ENCODE measurements around the gene OGDHL. TPM values are rescaled to one million over a fixed set of nuclear protein-coding genes. Genes with fewer than 3 reads are reported as not detected.

Gene OGDHL
- polyA plus RNA-seq, 1 donor from 2014 or later = 40.7 TPM

DNA sequence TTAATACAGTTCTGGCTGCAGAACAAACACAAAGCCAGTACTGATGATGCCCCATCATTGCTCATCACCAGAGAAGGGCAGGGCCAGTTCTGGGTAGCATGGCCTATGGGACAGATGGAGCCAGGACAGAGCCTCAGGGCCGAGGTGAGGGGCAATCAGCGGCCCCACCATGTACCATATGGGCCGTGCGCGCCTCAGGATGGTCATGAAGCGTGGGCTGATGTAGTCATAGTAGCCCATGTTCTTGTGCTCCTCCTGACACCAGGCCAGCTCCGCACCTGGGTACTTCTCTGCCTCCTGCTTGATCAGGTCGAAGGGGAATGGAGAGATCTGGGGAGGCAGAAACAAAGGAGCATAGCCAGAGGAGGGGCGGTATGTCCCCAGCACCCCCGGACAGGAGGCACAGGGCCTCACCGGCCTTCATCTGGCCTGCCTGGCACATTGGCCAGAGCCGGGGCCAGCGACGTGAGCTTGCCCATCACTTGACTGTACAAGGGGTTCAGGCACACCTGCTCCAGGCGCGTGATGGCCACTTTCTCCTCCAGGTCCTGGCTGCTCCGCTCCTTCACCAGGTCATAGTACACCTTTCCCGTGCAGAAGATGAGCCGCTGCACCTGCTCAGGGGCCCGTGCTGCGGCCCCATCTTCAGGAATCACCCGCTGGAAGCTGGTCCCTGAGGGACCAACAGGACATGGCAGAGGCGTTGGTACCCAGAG lies 26.1 kb downstream of the OGDHL start:
- Histone ChIP-seq H3K79me2 (replicated peaks; ENCODE audit: insufficient read depth, low read length) (no peaks in the 10 kb centered on the region), H3K9ac (ENCODE audit: low read length) (no peak overlapping the region), H4K20me1 (ENCODE audit: insufficient read depth) (no peaks in the 10 kb centered on the region), H3K4me2 (ENCODE audit: low read length) (no peak overlapping the region), H2AFZ (ENCODE audit: low read depth, low read length) (no peak overlapping the region), H3K4me3 (ENCODE audit: low read length) (no peak overlapping the region), H3K9me3 (ENCODE audit: low read length) (no peaks in the 10 kb centered on the region), H3F3A (ENCODE audit: insufficient read depth, low read length, poor library complexity, severe bottlenecking) (no peaks in the 10 kb centered on the region), H3K36me3 (ENCODE audit: insufficient read depth, low read length) (no peaks in the 10 kb centered on the region), H3K27me3 (ENCODE audit: insufficient read depth, low read depth, low read length) (no peaks in the 10 kb centered on the region), H3K9me2 (ENCODE audit: insufficient read depth, low read length) (no peaks in the 10 kb centered on the region), H3K27ac (ENCODE audit: low read length) (no peak overlapping the region)
- TF ChIP-seq SMC3 (conservative IDR thresholded peaks at IDR 0.05; ENCODE audit: poor library complexity) (no peak), MXI1 (conservative IDR thresholded peaks at IDR 0.05; ENCODE audit: poor library complexity, severe bottlenecking) (no peak), EP300 (conservative IDR thresholded peaks at IDR 0.05; ENCODE audit: poor library complexity, severe bottlenecking) (no peak)
- TF ChIP-seq, protein P1, sequence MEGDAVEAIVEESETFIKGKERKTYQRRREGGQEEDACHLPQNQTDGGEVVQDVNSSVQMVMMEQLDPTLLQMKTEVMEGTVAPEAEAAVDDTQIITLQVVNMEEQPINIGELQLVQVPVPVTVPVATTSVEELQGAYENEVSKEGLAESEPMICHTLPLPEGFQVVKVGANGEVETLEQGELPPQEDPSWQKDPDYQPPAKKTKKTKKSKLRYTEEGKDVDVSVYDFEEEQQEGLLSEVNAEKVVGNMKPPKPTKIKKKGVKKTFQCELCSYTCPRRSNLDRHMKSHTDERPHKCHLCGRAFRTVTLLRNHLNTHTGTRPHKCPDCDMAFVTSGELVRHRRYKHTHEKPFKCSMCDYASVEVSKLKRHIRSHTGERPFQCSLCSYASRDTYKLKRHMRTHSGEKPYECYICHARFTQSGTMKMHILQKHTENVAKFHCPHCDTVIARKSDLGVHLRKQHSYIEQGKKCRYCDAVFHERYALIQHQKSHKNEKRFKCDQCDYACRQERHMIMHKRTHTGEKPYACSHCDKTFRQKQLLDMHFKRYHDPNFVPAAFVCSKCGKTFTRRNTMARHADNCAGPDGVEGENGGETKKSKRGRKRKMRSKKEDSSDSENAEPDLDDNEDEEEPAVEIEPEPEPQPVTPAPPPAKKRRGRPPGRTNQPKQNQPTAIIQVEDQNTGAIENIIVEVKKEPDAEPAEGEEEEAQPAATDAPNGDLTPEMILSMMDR (IDR thresholded peaks at IDR 0.05; ENCODE audit: poor library complexity, severe bottlenecking) = no peak

GRCh38 chr10:49735161-49735560 lies 27.0 kb downstream of the OGDHL start:
- Histone ChIP-seq H3K27me3 (ENCODE audit: insufficient read depth, low read depth, low read length) (no peaks in the 10 kb centered on the region), H2AFZ (ENCODE audit: low read depth, low read length) (no peak overlapping the region), H4K20me1 (ENCODE audit: insufficient read depth) (no peaks in the 10 kb centered on the region), H3K36me3 (ENCODE audit: insufficient read depth, low read length) (no peaks in the 10 kb centered on the region), H3K79me2 (replicated peaks; ENCODE audit: insufficient read depth, low read length) (no peaks in the 10 kb centered on the region), H3K27ac (ENCODE audit: low read length) (no peak overlapping the region), H3K9ac (ENCODE audit: low read length) (no peak overlapping the region), H3K9me3 (ENCODE audit: low read length) (no peaks in the 10 kb centered on the region), H3F3A (ENCODE audit: insufficient read depth, low read length, poor library complexity, severe bottlenecking) (no peaks in the 10 kb centered on the region), H3K9me2 (ENCODE audit: insufficient read depth, low read length) (no peaks in the 10 kb centered on the region), H3K4me2 (ENCODE audit: low read length) (no peak overlapping the region), H3K4me3 (ENCODE audit: low read length) (no peak overlapping the region)
- TF ChIP-seq SMC3 (conservative IDR thresholded peaks at IDR 0.05; ENCODE audit: poor library complexity) = no peak
- TF ChIP-seq MXI1 (conservative IDR thresholded peaks at IDR 0.05; ENCODE audit: poor library complexity, severe bottlenecking) = no peak
- TF ChIP-seq TAF1 (IDR thresholded peaks at IDR 0.05; ENCODE audit: low read depth) = no peak
- TF ChIP-seq RAD21 (conservative IDR thresholded peaks at IDR 0.05) = no peak
- TF ChIP-seq, protein P2, sequence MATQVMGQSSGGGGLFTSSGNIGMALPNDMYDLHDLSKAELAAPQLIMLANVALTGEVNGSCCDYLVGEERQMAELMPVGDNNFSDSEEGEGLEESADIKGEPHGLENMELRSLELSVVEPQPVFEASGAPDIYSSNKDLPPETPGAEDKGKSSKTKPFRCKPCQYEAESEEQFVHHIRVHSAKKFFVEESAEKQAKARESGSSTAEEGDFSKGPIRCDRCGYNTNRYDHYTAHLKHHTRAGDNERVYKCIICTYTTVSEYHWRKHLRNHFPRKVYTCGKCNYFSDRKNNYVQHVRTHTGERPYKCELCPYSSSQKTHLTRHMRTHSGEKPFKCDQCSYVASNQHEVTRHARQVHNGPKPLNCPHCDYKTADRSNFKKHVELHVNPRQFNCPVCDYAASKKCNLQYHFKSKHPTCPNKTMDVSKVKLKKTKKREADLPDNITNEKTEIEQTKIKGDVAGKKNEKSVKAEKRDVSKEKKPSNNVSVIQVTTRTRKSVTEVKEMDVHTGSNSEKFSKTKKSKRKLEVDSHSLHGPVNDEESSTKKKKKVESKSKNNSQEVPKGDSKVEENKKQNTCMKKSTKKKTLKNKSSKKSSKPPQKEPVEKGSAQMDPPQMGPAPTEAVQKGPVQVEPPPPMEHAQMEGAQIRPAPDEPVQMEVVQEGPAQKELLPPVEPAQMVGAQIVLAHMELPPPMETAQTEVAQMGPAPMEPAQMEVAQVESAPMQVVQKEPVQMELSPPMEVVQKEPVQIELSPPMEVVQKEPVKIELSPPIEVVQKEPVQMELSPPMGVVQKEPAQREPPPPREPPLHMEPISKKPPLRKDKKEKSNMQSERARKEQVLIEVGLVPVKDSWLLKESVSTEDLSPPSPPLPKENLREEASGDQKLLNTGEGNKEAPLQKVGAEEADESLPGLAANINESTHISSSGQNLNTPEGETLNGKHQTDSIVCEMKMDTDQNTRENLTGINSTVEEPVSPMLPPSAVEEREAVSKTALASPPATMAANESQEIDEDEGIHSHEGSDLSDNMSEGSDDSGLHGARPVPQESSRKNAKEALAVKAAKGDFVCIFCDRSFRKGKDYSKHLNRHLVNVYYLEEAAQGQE (IDR thresholded peaks at IDR 0.05; ENCODE audit: borderline replicate concordance) = no peak
- no peak for TF ChIP-seq EZH2 (IDR thresholded peaks at IDR 0.05; ENCODE audit: borderline replicate concordance, insufficient read depth, low read length, poor library complexity, severe bottlenecking)
- no peak for TF ChIP-seq EP300 (conservative IDR thresholded peaks at IDR 0.05; ENCODE audit: poor library complexity, severe bottlenecking)
- TF ChIP-seq POLR2AphosphoS5 (IDR thresholded peaks at IDR 0.05) = no peak
- TF ChIP-seq, protein P1 (IDR thresholded peaks at IDR 0.05; ENCODE audit: poor library complexity, severe bottlenecking) = no peak

Measured in neural cell (in vitro differentiated cells).